ENCODE measurements around the gene MEGF11.

The MEGF11 gene

DNA sequence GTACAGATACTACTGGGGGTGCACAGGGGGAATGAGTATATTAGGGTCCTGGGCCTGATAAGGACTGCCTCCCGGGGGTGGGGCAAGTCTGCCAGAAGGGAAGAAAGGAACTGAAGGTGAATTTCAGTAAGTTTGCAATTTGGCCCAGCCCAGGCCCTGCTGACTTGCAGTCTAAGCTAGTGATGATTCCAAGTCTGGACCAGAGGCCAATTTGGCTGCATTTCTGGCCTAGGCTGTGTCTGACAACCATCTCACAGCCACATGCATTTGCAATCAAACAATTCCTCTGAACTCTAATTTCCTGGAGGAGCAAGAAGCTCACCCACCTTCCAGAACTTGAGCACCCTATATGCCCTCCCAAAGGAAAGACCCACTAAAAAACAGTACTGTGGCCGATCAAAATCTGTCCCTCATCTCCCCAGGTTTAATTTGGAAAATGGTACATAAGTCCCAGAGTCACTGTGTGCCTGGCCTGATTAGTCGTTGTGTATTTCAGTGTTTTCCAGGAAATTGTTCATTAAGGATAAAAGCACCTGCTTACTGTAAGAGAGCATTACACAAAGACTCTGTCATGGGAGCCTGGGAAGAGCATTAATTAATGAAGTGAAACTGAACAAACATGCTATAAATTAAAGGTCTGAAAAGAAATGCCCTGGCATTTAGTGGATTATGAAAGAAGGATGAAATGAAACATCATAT lies 114.5 kb downstream of the MEGF11 start:
- DNase-seq = no peak

DNA sequence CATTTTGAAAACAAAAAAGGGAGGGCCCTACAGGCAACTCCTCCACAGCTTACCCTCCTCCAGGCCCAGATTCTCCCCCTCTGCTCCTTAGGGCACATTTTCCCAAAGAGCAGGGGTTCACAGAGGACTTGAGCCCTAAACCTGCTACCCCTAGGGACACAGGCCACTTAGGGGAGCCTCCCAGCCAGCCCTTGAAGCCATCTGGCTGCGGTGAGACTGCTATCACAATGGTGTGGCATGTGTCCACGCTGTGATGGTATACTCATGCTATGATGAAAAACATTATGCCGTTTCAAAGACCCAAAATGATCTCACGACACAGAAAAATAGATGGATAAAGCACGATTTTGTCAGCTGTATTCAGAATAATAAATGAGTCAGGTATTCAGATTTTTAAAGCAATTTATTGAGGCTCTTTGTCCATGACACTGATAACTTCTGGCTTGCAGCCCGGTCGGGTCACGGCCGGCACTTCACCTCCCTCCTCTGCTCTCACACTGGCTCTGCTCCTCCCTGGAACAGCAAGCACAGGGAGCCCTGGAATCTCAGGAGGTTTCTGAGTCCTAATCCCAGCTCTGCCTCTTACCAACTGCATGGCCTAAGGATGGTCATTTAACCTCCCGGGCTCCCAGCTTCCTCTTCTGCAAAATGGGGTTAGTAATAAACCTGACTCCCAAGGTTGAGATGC lies 115.3 kb downstream of the MEGF11 start:
- DNase-seq = no peak

DNA sequence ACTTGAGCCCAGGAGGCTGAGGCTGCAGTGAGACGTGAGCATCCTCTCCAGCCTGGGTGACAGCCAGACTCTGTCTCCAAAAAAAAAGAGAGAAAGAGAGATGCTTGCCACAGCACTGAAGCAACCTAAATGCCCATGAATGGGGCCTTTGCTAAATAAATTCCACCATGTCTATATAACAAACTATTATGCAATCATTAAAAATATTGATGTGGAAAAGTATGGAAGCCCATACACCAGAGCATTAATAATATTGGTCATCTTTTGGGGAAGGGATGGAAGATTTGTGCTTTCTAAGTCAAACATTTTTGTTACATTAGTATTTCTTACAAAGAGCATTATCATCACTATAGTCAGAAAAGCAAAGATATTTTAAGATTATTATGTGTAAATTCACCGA lies 116.6 kb downstream of the MEGF11 start:
- DNase-seq = no peak

DNA sequence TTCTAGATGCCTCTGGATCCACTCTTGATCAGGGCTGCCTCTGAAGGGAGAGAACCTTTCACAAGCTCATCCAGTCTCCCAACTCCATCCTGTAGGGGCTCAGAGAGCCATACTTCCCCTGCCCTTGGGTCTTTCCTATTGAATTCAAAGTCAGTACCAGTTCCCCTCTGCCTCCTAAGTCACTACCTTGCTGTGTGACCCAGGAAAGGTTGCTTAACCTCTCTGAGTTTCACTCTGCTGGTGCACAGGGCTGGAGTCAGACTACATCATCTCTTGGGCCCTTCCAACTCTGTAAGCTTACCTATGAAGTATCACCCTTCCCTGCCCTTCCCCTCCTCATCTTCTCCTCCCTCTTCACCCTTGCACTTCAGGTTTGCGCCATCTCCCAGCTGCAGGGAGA lies 117.9 kb downstream of the MEGF11 start:
- DNase-seq = no peak

DNA sequence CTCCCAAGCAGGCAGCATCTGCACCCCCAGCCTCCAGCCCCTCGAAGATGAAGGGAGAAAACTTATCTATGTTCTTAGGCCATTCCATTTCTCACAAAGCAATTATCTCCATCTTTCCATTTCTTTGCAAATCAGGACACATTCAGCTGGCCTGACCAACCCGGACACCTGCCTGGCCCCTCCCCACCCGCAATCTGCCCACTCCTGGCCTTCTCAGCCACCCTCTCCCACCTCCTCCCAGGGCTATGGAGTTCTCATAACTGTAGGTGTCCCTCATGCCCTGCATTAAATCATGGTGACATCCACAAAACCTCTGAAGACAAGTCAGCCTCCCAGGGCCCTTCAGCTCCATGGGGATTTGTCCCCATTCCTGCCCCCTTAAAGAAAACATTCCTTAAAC lies 119.3 kb downstream of the MEGF11 start:
- no peak for DNase-seq

DNA sequence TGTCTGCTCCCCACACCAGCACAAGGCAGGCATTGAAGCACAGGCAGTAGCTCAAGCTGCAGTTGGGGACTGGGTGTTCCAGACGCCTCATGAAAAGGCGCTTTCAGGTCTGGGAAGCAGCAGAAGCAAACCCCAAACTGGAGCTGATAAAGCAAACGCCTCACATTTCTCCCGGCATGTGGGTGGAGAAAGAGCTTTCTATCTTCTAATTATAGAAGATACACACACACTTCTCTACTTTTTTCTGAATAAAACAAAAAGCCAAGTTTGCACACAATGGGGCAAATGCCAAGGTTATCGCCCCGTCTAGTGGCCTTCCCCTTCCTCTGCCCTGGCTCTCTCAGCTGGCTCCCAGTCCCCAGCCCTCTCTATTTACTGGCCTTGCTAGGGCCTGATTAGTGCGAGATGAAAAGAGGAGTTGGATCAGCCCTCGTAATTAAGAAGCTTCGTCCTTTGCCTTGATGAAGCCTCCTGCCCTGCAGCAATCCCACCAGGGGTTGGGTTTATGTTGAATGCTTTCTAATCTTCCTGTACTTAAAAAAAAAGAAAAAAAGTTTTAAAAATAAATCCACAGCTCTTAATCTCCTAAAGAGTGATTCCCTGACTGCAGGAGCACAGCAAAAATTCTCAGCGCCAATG lies 120.2 kb downstream of the MEGF11 start:
- DNase-seq = no peak

DNA sequence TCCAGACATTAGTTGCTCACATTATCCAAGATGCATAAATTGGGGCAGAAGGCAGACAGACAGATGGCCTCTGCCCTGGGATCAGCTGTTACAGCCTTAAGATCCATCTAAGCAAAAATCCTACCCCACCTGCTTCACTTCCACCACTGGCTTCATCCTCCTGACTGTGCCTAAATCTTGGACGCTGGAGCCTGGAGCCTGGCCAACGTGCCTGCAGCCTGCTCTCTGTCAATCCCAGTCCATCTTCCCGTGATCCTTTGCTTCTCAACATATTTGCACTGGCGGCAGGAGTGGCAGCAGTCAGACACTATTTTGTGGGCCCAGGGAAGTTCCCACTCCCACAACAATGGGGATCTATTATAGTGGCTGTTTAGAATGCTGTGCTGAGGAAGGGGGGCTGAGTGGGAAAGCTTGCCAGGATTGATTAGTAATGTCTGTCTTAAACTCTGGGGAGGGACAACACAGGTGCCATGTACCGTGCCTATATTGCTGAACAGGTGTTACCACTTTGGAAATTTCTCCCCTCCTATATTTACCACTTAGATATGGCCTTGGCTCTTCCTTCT lies 121.2 kb downstream of the MEGF11 start:
- DNase-seq = no peak

DNA sequence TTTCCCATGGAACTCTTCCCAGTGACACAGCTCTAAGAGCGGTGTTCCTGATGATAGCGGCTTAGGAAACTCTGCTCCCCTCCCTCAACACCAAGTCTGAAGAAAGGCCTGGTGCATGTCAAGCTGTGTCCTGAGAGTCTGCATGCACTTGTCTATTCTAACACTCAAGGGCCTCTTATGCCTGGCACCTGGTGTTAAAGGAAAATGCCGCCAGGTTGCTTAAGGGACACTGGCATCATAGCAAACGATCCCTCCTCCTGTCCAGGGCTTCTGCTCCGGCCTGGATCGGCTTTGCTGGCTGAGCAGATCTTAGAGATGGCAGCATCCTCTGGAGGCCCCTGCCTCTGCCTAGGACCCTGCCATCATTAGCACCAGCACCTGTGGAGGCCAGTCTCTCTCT lies 121.7 kb downstream of the MEGF11 start:
- DNase-seq = no peak

DNA sequence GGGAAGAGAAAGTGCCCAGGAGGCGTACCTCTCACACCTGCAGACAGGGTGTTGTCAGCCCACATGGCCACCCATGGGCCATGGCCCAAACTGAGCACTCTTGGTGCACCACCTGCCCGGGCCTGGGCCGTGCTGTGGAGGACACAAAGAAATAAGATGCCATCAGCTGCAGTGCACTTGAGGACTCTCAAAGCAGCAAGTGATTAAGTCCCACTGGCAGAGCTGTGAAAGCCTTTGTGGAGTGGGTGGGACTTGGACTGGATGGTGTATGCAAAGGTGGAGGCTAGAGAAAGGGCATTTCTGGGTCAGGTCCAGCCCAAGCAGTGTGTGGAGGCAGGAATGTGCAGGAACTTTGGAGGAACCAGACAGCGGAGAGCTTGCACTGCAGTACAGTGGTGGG lies 122.3 kb downstream of the MEGF11 start:
- DNase-seq = no peak

DNA sequence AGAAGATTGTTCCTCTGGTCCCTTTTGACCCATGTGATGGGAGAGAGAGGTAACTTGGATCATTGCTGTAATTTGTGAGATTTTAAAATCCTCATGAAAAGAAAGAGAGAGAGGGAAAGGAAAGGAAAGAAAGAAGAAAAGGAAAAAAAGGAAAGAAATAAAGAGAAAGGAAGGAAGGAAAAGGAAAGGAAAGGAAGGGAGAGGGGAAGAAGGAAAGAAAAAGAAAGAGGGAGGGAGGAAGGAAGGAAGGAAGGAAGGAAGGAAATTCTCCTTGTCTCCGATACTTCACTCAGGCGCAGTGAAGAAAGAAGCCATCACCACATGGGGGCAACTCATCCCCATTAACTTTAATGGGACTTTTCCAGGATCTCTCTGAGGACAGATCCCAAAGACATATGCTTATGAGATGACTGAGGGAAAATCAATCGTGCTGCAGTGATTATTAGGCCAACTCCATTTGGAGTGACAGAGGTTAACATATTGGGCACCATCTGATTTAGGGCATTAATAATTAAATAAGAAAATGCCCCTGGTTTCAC lies 123.0 kb downstream of the MEGF11 start:
- DNase-seq = no peak

DNA sequence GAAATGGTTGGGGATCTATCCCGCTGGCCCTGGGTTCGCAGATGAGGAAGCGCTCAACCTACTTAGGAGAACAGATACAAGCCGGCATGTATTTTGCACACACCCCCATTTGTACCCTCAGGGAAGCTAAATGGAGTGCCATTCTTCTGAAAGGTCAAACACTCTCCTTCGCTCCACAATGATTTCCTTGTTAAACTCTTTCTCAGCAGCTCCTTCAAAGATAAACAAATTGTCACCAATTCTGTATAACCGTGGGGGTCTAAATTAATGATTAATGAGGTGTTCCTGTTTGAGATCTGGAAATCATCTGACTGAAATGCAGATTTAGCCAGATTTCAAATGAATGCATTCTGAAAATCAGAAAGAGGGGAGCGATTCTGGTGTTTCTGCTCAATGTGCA lies 124.0 kb downstream of the MEGF11 start:
- DNase-seq = no peak

DNA sequence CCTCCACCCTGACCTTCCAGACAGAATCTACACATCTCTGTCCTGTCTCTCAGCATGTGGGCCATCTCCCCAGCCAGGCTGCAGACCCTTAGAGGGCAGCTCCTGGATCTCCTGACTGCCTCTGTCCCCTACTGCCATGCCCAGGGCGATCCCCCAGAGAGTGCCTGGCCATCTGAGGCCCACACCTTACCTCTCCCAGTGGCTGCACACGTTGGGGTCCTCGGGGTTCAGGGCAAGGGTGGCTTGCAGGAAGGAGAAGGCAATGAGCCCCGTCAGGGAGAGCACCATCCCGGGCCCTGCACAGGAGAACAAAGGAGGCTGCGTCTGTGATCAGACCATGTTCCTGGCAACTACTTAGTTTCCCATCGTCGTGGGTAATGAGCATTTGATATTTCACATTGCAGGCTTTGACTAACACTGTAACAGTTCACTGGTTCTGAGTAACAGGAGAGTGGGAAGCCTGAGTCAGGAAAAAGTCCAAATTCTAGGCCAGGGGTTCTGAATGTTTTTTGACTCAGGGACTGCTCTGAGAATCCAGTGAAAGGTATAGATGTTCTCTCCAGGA lies 125.4 kb downstream of the MEGF11 start:
- DNase-seq = no peak

DNA sequence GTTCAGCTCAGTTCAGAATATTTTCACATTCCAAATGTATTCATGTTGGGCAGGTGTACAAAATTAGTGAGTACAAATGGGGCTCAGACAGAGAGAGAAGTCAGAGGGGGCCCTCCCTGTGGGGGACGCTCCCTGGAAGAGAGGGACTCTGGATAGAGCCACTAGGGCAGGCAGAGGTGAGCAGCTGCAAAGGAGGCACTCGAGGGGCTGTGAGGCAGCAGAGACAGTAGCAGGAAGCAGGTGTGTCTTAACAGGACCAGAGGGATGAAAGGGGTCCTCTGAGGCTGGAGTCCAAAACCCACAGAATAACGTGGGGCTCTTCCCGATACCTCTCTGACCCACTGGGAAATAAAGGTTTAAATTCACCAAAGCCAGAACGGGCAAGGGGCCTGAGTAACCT lies 127.1 kb downstream of the MEGF11 start:
- DNase-seq = no peak

DNA sequence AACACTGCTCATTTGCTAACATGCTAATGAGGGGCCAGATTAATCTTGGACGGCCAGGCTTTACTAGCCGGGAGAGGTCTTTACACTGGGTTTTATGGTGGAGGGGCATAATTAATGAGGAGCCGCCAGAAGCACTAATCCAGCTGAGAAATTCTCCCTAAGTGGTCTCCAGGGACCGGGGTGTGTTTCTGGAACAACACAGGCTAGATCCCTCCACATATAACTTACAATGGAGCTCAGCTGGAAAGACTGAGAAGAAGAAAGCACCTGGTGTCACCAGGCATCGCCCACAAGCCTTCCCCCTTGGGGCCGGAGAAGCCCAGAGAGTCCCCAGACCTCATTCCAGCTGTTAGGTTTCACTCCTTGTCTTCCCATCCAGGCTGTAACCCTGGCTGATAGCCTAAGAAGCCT lies 127.5 kb downstream of the MEGF11 start:
- DNase-seq = no peak

DNA sequence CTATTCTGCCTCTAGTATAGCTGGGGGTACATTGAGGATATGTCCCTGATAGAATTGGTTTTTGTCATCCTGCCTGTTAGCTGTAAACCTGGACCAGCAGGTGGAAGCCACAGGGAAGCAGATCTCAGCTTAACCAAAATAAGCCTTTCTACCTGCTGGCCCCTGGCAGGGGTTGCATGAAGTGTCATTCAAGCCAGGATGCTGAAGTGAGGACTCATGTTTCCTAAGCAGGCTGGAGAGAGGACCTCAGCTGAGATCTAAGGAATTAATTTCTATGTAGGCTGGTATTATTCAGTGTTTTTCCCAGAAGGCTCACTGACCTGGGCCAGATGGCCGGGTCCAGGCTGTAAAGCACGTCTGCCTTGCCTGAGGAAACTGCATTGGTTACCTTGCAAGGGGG lies 128.9 kb downstream of the MEGF11 start:
- DNase-seq = no peak

DNA sequence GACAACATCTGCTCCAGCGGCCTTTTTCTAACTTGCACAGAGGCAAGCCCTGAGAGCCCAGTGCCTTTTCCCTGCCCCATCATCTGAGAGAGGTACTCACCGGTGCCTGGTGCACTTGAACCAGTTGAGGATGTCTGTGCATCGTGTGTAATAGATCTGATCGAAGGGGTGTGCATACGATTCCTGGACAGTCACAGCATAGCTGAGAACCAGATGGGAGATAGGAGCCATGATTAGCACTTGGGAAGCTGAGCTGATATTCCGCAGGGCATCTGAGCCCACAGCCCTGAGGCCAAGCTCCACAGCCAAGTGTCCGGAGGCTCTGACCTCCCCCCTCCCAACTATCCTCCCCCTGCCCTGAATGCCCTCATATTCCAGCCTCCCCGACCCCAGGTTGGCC lies 129.8 kb downstream of the MEGF11 start:
- no peak for DNase-seq

DNA sequence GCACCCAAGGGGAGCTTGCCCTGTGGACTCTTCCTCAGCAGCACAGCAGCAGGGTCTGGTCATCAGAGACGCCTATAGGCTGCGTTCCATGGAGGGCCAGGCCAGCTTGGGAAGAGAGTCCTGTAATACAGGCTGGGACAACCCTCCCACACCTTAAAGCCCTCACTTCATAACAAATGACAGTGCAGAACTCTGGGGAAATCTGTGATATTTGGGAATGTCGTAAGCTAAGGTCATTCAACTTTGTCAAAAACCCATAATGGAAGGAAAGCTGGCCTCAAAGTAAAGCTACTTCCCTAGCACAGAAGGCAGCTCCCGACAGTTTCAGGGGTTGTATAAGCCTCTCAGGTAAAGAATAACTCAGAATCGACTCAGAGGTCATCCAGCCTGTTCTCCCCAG lies 133.1 kb downstream of the MEGF11 start:
- no peak for DNase-seq

DNA sequence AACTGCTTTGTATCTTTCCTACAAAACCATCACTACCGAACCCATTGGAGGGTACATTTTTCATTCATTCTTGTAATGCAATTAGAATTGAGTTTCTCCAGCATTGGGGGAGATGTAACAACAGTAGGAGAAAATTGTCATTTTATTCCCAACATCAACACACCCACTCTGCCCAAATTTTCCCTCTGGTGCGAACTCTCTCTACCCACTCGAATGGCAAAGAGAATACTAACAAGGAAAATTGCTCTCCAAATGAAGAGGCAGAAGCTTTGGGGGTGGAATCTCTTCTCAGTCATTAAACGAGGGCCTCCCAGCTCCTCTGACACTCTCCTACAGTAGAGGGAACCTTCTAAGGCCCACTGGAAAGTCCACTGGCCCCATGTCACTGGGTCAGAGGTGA lies 135.7 kb downstream of the MEGF11 start:
- DNase-seq = no peak

DNA sequence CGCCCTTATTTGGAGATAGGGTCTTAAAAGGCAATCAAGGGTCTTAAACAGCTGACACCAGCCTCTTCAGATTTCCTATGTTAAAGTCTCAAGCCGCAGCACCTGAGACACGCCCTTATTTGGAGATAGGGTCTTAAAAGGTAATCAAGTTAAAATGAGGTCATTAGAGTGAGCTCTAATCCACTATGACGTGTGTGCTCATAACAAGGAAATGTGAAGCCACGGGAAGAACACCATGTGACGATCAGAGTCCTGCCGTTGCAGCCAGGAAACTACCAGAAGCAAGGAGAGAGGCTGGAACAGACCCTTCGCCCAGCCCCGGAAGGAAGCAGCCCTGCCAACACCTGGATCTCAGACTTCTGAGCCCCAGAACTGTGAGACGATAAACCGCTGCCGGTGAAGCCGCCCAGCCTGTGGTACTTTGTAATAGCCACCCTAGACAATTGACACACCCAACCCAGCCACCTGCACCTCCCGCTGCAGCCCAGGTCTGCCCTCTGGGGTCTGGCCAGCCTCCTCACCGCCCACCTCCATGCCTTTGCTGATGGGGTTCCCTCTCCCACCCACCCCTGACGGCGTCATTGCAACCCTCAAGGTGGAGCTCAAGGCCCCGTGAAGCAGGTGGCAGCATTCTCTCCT lies 137.9 kb downstream of the MEGF11 start:
- DNase-seq = peak; percentile 50 to 67

DNA sequence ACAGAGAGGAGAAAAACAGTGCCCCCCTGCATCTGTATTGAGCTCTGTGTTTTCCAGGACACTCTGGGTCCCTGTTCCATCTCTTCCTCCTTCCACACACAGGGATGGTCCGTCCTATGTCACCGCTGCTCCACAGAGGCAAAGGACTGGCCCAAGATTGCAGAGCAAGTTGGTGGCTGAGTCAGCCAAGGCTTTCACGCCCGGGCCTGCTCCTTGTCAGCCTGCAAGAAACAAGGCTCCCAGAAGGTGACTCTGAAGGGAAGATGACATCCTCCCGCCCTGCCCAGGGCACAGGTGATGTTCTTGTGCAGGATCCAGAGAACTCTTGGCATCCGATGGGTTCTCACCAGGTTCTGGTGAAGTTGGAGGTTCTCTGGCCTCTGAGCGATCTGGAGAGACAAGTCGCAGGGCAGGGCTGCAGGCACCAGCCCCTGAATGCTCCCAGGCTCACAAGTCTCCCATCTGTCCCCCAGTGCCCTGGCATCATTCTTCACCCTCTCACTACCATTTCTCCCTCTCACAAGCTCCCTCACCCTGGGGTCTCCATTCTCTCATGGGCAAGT lies 138.6 kb downstream of the MEGF11 start:
- no peak for DNase-seq

DNA sequence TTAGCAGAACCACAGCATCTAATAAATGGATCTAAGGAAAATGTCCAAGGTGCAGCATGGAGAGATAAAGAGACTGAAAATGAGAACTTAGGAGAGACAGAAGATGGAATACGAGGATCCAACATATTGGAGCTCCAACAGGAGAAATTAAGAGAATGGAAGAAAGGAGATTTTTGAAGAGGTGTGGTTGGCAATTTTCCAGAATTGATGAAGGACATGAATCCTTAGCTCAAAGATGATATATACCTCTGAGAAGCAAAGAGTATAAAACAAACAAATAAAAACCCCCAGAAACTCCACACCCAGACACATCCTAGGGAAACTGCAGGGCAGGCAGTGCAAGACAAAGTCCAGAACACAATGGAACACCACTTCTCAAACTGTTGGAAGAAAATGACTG lies 141.2 kb downstream of the MEGF11 start:
- no peak for DNase-seq

DNA sequence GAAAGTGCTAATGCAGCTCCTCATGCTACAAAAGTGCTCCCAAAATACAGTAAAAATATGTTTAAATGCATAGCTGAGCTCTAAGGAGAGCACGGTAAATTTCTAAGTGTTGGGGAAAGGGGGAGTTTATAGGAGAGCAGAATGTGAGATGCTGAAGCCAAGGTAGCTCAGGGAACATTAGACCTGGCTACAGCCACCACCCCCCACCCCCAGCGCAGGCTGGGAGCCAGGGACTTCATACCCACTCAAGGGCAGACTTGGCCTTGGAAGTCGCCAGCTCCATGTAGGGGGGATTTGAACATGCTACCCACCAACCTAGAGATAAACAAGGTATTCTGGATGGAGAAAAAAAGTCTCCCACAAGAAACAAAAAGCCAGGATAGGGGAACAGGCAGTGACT lies 142.2 kb downstream of the MEGF11 start:
- no peak for DNase-seq

DNA sequence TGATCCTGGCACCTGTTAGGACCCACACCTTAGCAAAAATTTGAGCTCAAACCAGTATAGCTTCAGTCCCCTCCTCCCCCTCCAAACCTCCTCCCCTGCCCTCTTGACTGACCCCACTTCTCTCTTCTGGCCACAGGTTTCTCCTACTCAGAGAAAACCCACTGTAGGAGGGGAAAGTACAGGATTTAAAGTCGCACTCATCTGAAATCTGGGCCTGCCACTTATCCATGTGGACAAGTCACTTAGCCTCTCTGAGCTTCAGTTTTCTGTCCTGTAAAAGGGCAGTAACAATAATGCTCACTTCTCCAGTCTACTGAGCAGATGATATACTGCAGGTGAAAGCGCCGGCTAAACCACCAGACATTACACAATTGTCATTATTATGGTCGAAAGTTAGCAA lies 142.7 kb downstream of the MEGF11 start:
- no peak for DNase-seq

Data from CD4-positive, alpha-beta T cell treated with Interleukin-4 for 1 hour (primary cell).